HepG2 (cell line): ENCODE measurements around the gene MMP28. TPM values are rescaled to one million over a fixed set of nuclear protein-coding genes. Genes with fewer than 3 reads are reported as not detected.

Experiments
- ATAC-seq: fragments of 200-7000 bp; cut with Tn5 transposase; 3 replicates; pipeline ENCODE4 v1.9.1; 2020; ENCODE audit warnings: mild to moderate bottlenecking, moderate library complexity
- BruUV-seq: library from RNA; stranded (reverse); fragments of 400-500 nt; replicated peaks from 2 replicates; lab custom pipeline; 2021; lab: Mats Ljungman, UMichigan
- CTCF ChIA-PET: fragments of 300-600 bp; formaldehyde crosslinking; extraction: SDS; loops from one replicate; lab custom pipeline; 2021; ENCODE audit warnings: low total read pairs, inconsistent platforms, low intra/inter-chr PET ratio; lab: Yijun Ruan, JAX
- POLR2A ChIA-PET: fragments of 350-600 bp; sonication (Branson Sonifier 250); formaldehyde crosslinking; loops from one replicate; lab custom pipeline; 2020; ENCODE audit warnings: antibody characterized with exemption, inconsistent platforms; lab: Yijun Ruan, JAX
- DNase-seq: peaks from one replicate; pipeline ENCODE4 v3.0.0-alpha.2; 2015; ENCODE audit warnings: low spot score
- FAIRE-seq: peaks from 3 replicates; lab custom pipeline; 2011; peaks lifted over from hg19 to GRCh38; lab: Jason Lieb, UNC
- H2AFZ ChIP-seq: one replicate; pipeline ENCODE4 v1.6.1; 2011; ENCODE audit warnings: low read length, inconsistent platforms
- H3K27ac ChIP-seq: fragments of 300-600 bp; 3 replicates; pipeline ENCODE4 v1.8.0; 2011; ENCODE audit warnings: mixed run types, mild to moderate bottlenecking, mixed read lengths, low read length, inconsistent platforms; ENCODE audit not compliant: insufficient read depth; ENCODE audit errors: extremely low read length
- H3K27me3 ChIP-seq, 2 experiments: fragments of 200-600 bp in 1 of 2; 2 replicates in 1 of 2; 3 replicates in 1 of 2; pipeline versions ENCODE4 v1.6.0 to v1.8.0; 2011; ENCODE audit warnings: low read length in 2 of 2, mild to moderate bottlenecking in 2 of 2, moderate library complexity in 2 of 2, inconsistent platforms in 1 of 2; ENCODE audit not compliant: insufficient read depth in 2 of 2, control insufficient read depth in 1 of 2
- H3K36me3 ChIP-seq, 2 experiments: fragments of 200-600 bp in 1 of 2; replicated peaks in 1 of 2; 2 replicates in 1 of 2; 3 replicates in 1 of 2; pipeline versions ENCODE4 v1.5.1 to v1.8.0; 2011; ENCODE audit warnings: low read length in 2 of 2, inconsistent platforms in 1 of 2; ENCODE audit not compliant: insufficient read depth in 2 of 2, control insufficient read depth in 1 of 2
- H3K4me1 ChIP-seq: 2 replicates; pipeline ENCODE4 v1.5.1; 2012; ENCODE audit warnings: low read length, inconsistent platforms; ENCODE audit not compliant: insufficient read depth
- H3K4me2 ChIP-seq: 2 replicates; pipeline ENCODE4 v1.6.0; 2011; ENCODE audit warnings: low read depth, low read length, inconsistent platforms
- H3K4me3 ChIP-seq, 3 experiments: fragments of 200-600 bp in 1 of 3; sonication (generic), shearing (Covaris generic) in 1 of 3; replicated peaks in 1 of 3; 2 replicates each; pipeline ENCODE4 v1.5.1; 2011 to 2016; ENCODE audit warnings: low read length in 3 of 3, inconsistent platforms in 2 of 3, low read depth in 2 of 3, mild to moderate bottlenecking in 2 of 3, control low read depth in 1 of 3, mixed read lengths in 1 of 3; ENCODE audit not compliant: insufficient read depth in 1 of 3
- H3K79me2 ChIP-seq: one replicate; pipeline ENCODE4 v1.6.1; 2011; ENCODE audit warnings: low read length, inconsistent platforms; ENCODE audit not compliant: insufficient read depth
- H3K9ac ChIP-seq: 2 replicates; pipeline ENCODE4 v1.6.0; 2011; ENCODE audit warnings: mild to moderate bottlenecking, low read depth, low read length, inconsistent platforms; ENCODE audit not compliant: insufficient read depth
- H3K9me3 ChIP-seq: 2 replicates; pipeline ENCODE4 v1.5.1; 2012; ENCODE audit warnings: mild to moderate bottlenecking, low read length
- H4K20me1 ChIP-seq: 2 replicates; pipeline ENCODE4 v1.6.0; 2011; ENCODE audit warnings: inconsistent platforms, mild to moderate bottlenecking, low read length, moderate library complexity; ENCODE audit not compliant: insufficient read depth
- ARNT2 ChIP-seq: sonication (generic); formaldehyde crosslinking; IDR thresholded peaks from 2 replicates; pipeline ENCODE4 v1.8.0; 2022; ENCODE audit warnings: mild to moderate bottlenecking, low read depth, missing genetic modification reagents, moderate library complexity
- ETS1 ChIP-seq: sonication (generic); formaldehyde crosslinking; IDR thresholded peaks from 2 replicates; pipeline ENCODE4 v1.4.0; 2020; ENCODE audit warnings: missing genetic modification reagents
- HDAC2 ChIP-seq: sonication (generic); formaldehyde crosslinking; IDR thresholded peaks from 2 replicates; pipeline ENCODE4 v1.4.0; 2020; ENCODE audit warnings: missing genetic modification reagents
- JUN ChIP-seq: sonication (generic); formaldehyde crosslinking; IDR thresholded peaks from 2 replicates; pipeline ENCODE4 v1.4.0; 2020; ENCODE audit warnings: mild to moderate bottlenecking, missing genetic modification reagents
- MBD4 ChIP-seq: IDR thresholded peaks from 2 replicates; pipeline ENCODE4 v1.6.1; 2012; ENCODE audit warnings: low read length, inconsistent platforms, borderline replicate concordance
- RAD21 ChIP-seq: fragments of 450-650 bp; formaldehyde crosslinking; IDR thresholded peaks from 2 replicates; pipeline ENCODE4 v1.5.0; 2020; ENCODE audit warnings: mild to moderate bottlenecking
- TBL1XR1 ChIP-seq: fragments of 150-350 bp; IDR thresholded peaks from 2 replicates; pipeline ENCODE4 v1.6.1; 2014; ENCODE audit warnings: borderline replicate concordance, low read length; ENCODE audit not compliant: partially characterized antibody
- TRIM22 ChIP-seq: fragments of 450-650 bp; IDR thresholded peaks from 2 replicates; pipeline ENCODE4 v1.6.1; 2017
- ZBTB33 ChIP-seq: sonication (generic); formaldehyde crosslinking; IDR thresholded peaks from 2 replicates; pipeline ENCODE4 v1.4.0; 2020; ENCODE audit warnings: missing genetic modification reagents
- ZNF251 ChIP-seq: sonication (generic); formaldehyde crosslinking; IDR thresholded peaks from 2 replicates; pipeline ENCODE4 v1.9.0; 2021; ENCODE audit warnings: mild to moderate bottlenecking, missing genetic modification reagents
- ZNF253 ChIP-seq: sonication (generic); formaldehyde crosslinking; IDR thresholded peaks from 2 replicates; pipeline ENCODE4 v1.8.0; 2022; ENCODE audit warnings: mild to moderate bottlenecking, missing genetic modification reagents, borderline replicate concordance
- ZNF362 ChIP-seq: sonication (generic); formaldehyde crosslinking; IDR thresholded peaks from 2 replicates; pipeline ENCODE4 v1.4.0; 2020; ENCODE audit warnings: missing genetic modification reagents, mild to moderate bottlenecking, borderline replicate concordance
- ZNF432 ChIP-seq: sonication (generic); formaldehyde crosslinking; IDR thresholded peaks from 2 replicates; pipeline ENCODE4 v1.5.0; 2020; ENCODE audit warnings: missing genetic modification reagents, mild to moderate bottlenecking, borderline replicate concordance
- ZNF781 ChIP-seq: sonication (generic); formaldehyde crosslinking; IDR thresholded peaks from 2 replicates; pipeline ENCODE4 v1.5.1; 2020; ENCODE audit warnings: borderline replicate concordance, mild to moderate bottlenecking, missing genetic modification reagents; ENCODE audit errors: not compliant biosample characterization
- ZNF784 ChIP-seq: sonication (generic); formaldehyde crosslinking; IDR thresholded peaks from 2 replicates; pipeline ENCODE4 v1.5.1; 2020; ENCODE audit warnings: missing genetic modification reagents, mild to moderate bottlenecking, borderline replicate concordance
- WGBS: methylation state at CpG from one replicate; pipeline ENCODE4 v1.1.6; 2017; ENCODE audit warnings: low lambda C conversion rate; 5-methylcytosine and 5-hydroxymethylcytosine counted together
- in situ Hi-C: cut with HindIII; loops from 2 replicates; pipeline ENCODE4 v1.10.0; 2017; ENCODE audit warnings: low pct_unique_long_range_greater_than_20kb; ENCODE audit not compliant: extremely low pct_ligation_motif_present
- intact Hi-C: fragments of 100-400 bp; cut with micrococcal nuclease; formaldehyde crosslinking; loops from one replicate; pipeline ENCODE4 v1.10.0; 2022; ENCODE audit not compliant: unreplicated experiment
- polyA plus RNA-seq, 8 experiments: library from polyadenylated mRNA; depleted of rRNA in 3 of 8; stranded (reverse) in 7 of 8; unstranded in 1 of 8; fragments of >200 nt; fragmentation: Illumina TruSeq in 4 of 8; extraction: Trizol in 4 of 8; gene quantifications; 2 replicates each; pipeline versions ENCODE4 v1.2.1 to v1.2.3, GENCODE V29; 2011 to 2016; ENCODE audit warnings: low read depth in 4 of 8, missing spikeins in 1 of 8, mixed read lengths in 1 of 8; ENCODE audit not compliant: insufficient read depth in 1 of 8
- total RNA-seq, 5 experiments: library from RNA; depleted of rRNA; stranded (reverse); fragments of >200 nt; fragmentation: Illumina TruSeq; extraction: Trizol; gene quantifications; 2 replicates each; pipeline ENCODE4 v1.2.3, GENCODE V29; 2016; ENCODE audit warnings: low read depth in 1 of 5

The MMP28 gene
- total and polyA plus RNA-seq, 2 of the 13 experiments (the other 11 are each of a cell fraction or from before 2014, with no cell fraction given), result not detected

- peak; percentile 91 for TF ChIP-seq ZBTB33 (CRISPR knock-in tag)
- no peak for TF ChIP-seq ZNF781 (CRISPR knock-in tag)
- TF ChIP-seq TRIM22, result no peak
- TF ChIP-seq ZNF253 (CRISPR knock-in tag), result no peak
- TF ChIP-seq TBL1XR1, result no peak
- no peak for TF ChIP-seq HDAC2 (CRISPR knock-in tag)
These were observed 25.4 kb downstream of the MMP28 start (continued) for GRCh38 chr17:35769895-35770486.

GRCh38 chr17:35768797-35769196, 26.6 kb downstream of the MMP28 start:
- FAIRE-seq (no peak), DNase-seq (no peak), ATAC-seq (no peak)
- Histone ChIP-seq H4K20me1 (no peaks in the 10 kb centered on the region), H3K79me2 (no peaks in the 10 kb centered on the region), H3K4me1 (peaks cover 12% of the 10 kb centered on the region), H3K36me3 (no peaks in the 10 kb centered on the region), H3K9ac (no peak overlapping the region), H3K27me3 (peaks cover 4 to 54% of the 10 kb centered on the region in 2 experiments; a peak in 3 of 5 replicates), H2AFZ (no peak overlapping the region), H3K4me3 (no peak overlapping the region), H3K4me2 (no peak overlapping the region), H3K9me3 (no peaks in the 10 kb centered on the region), H3K27ac (no peak overlapping the region)
- intact Hi-C loops, result no loop called here
- BruUV-seq, result no TSS peak
- ChIA-PET POLR2A (no interaction called here), CTCF (no interaction called here)
- in situ Hi-C loops, result no loop called here
- 16% methylated on average over 2 of the region's 2 CpGs for WGBS
- TF ChIP-seq JUN (CRISPR knock-in tag), result no peak
- TF ChIP-seq ARNT2, result no peak
- TF ChIP-seq ZNF784, result no peak
- no peak for TF ChIP-seq RAD21 (CRISPR knock-in tag)
- TF ChIP-seq ZNF251 (CRISPR knock-in tag), result no peak
- no peak for TF ChIP-seq ETS1
- no peak for TF ChIP-seq MBD4
- TF ChIP-seq ZNF432 (CRISPR knock-in tag), result no peak
- no peak for TF ChIP-seq ZNF362 (CRISPR knock-in tag)
